Measurements from ENCODE around the gene SCFD2. TPM values are rescaled to one million over a fixed set of nuclear protein-coding genes. Genes with fewer than 3 reads are reported as not detected.

Gene SCFD2
- total and polyA plus RNA-seq, 5 donors from 2014 or later: 15.0 to 23.9 (median 16.3) TPM

DNA sequence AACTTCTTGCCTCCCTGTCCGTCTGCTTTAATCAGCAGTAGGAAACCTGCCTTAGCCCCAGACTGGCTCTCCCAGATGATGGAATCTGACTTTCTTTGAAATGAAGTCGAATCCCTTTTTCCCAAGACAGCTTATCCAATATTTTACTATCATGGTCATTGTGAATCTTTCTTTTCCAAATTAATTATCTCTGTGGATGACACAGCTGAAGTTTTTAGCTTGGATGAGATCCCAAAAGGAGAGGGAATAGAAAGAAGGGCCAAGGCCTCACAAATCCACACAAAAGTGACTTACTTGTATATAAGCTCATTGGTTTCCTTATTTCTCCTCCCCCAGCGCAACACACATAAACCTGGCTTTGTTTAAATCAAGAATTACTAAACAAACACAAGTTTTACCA, 403.1 kb downstream of the SCFD2 start:
- H3K4me3 Mint-ChIP-seq: no peak overlapping the region
- H3K36me3 Mint-ChIP-seq: peaks cover 7% of the 10 kb centered on the region
- no peak overlapping the region for H3K4me3 ChIP-seq (ENCODE audit: low read depth, low read length)
- no peak overlapping the region for H3K27ac Mint-ChIP-seq
- no peaks in the 10 kb centered on the region for H3K4me1 ChIP-seq (ENCODE audit: control insufficient read depth, insufficient read depth, low read length, poor library complexity, severe bottlenecking)
- DNase-seq (no peak), ATAC-seq (ENCODE audit: low read depth in 2 of 2) (no peak)
- H3K27me3 ChIP-seq (ENCODE audit: control insufficient read depth, insufficient read depth, low read length): no peaks in the 10 kb centered on the region
- H3K9me3 Mint-ChIP-seq: peaks cover 0 to 1% (median 0%) of the 10 kb centered on the region in 7 donors
- H3K36me3 ChIP-seq (ENCODE audit: control insufficient read depth, insufficient read depth, low read length): no peaks in the 10 kb centered on the region
- no peaks in the 10 kb centered on the region for H3K27me3 Mint-ChIP-seq
- H3K9me3 ChIP-seq (ENCODE audit: control insufficient read depth in 2 of 2, low read length in 2 of 2): no peaks in the 10 kb centered on the region
- H3K27ac ChIP-seq (ENCODE audit: insufficient read depth, low read length, poor library complexity, severe bottlenecking): no peak overlapping the region
- H3K4me1 Mint-ChIP-seq: peaks cover 0 to 4% (median 0%) of the 10 kb centered on the region in 4 donors

- Histone ChIP-seq H3K27me3 (ENCODE audit: control insufficient read depth, insufficient read depth, low read length) (no peaks in the 10 kb centered on the region), H3K27ac (ENCODE audit: insufficient read depth, low read length, poor library complexity, severe bottlenecking) (no peak overlapping the region), H3K9me3 (ENCODE audit: control insufficient read depth in 2 of 2, low read length in 2 of 2) (no peaks in the 10 kb centered on the region), H3K36me3 (ENCODE audit: control insufficient read depth, insufficient read depth, low read length) (no peaks in the 10 kb centered on the region), H3K4me1 (ENCODE audit: control insufficient read depth, insufficient read depth, low read length, poor library complexity, severe bottlenecking) (no peaks in the 10 kb centered on the region), H3K4me3 (ENCODE audit: low read depth, low read length) (no peak overlapping the region)
- no peak overlapping the region for H3K27ac Mint-ChIP-seq
- ATAC-seq (ENCODE audit: low read depth in 2 of 2): no peak
- DNase-seq: no peak
- no peaks in the 10 kb centered on the region for H3K27me3 Mint-ChIP-seq
- peaks cover 0 to 2% (median 0%) of the 10 kb centered on the region in 4 donors for H3K4me1 Mint-ChIP-seq
- no peak overlapping the region for H3K4me3 Mint-ChIP-seq
- H3K9me3 Mint-ChIP-seq: peaks cover 0 to 1% (median 0%) of the 10 kb centered on the region in 7 donors
- H3K36me3 Mint-ChIP-seq: peaks cover 7% of the 10 kb centered on the region
Observed at GRCh38 chr4:52961666-52962412, 404.0 kb downstream of the SCFD2 start.

GRCh38 chr4:52959541-52959940, 406.3 kb downstream of the SCFD2 start:
- Mint-ChIP-seq H3K4me3 (no peak overlapping the region), H3K4me1 (no peaks in the 10 kb centered on the region), H3K36me3 (peaks cover 11% of the 10 kb centered on the region), H3K27me3 (no peaks in the 10 kb centered on the region), H3K9me3 (no peaks in the 10 kb centered on the region), H3K27ac (no peak overlapping the region)
- no peaks in the 10 kb centered on the region for H3K9me3 ChIP-seq (ENCODE audit: control insufficient read depth in 2 of 2, low read length in 2 of 2)
- H3K27me3 ChIP-seq (ENCODE audit: control insufficient read depth, insufficient read depth, low read length): no peaks in the 10 kb centered on the region
- ATAC-seq (ENCODE audit: low read depth in 2 of 2) (no peak), DNase-seq (no peak)
- no peak overlapping the region for H3K27ac ChIP-seq (ENCODE audit: insufficient read depth, low read length, poor library complexity, severe bottlenecking)
- no peaks in the 10 kb centered on the region for H3K4me1 ChIP-seq (ENCODE audit: control insufficient read depth, insufficient read depth, low read length, poor library complexity, severe bottlenecking)
- H3K36me3 ChIP-seq (ENCODE audit: control insufficient read depth, insufficient read depth, low read length): no peaks in the 10 kb centered on the region
- no peak overlapping the region for H3K4me3 ChIP-seq (ENCODE audit: low read depth, low read length)

- no peak for DNase-seq
- Mint-ChIP-seq H3K27ac (no peak overlapping the region), H3K4me1 (no peaks in the 10 kb centered on the region), H3K27me3 (no peaks in the 10 kb centered on the region), H3K4me3 (no peak overlapping the region), H3K36me3 (peaks cover 17% of the 10 kb centered on the region), H3K9me3 (no peaks in the 10 kb centered on the region)
- Histone ChIP-seq H3K27ac (ENCODE audit: insufficient read depth, low read length, poor library complexity, severe bottlenecking) (no peak overlapping the region), H3K27me3 (ENCODE audit: control insufficient read depth, insufficient read depth, low read length) (no peaks in the 10 kb centered on the region), H3K9me3 (ENCODE audit: control insufficient read depth in 2 of 2, low read length in 2 of 2) (no peaks in the 10 kb centered on the region), H3K36me3 (ENCODE audit: control insufficient read depth, insufficient read depth, low read length) (no peaks in the 10 kb centered on the region), H3K4me1 (ENCODE audit: control insufficient read depth, insufficient read depth, low read length, poor library complexity, severe bottlenecking) (no peaks in the 10 kb centered on the region), H3K4me3 (ENCODE audit: low read depth, low read length) (no peak overlapping the region)
- no peak for ATAC-seq (ENCODE audit: low read depth in 2 of 2)
Observed at GRCh38 chr4:52957835-52958631, 407.8 kb downstream of the SCFD2 start.

- no peaks in the 10 kb centered on the region for H3K9me3 Mint-ChIP-seq
- H3K27me3 Mint-ChIP-seq: no peaks in the 10 kb centered on the region
- ATAC-seq (ENCODE audit: low read depth in 2 of 2) (no peak), DNase-seq (no peak)
- peaks cover 20% of the 10 kb centered on the region for H3K36me3 Mint-ChIP-seq
- no peak overlapping the region for H3K4me3 ChIP-seq (ENCODE audit: low read depth, low read length)
- H3K4me1 ChIP-seq (ENCODE audit: control insufficient read depth, insufficient read depth, low read length, poor library complexity, severe bottlenecking): no peaks in the 10 kb centered on the region
- no peaks in the 10 kb centered on the region for H3K36me3 ChIP-seq (ENCODE audit: control insufficient read depth, insufficient read depth, low read length)
- H3K27ac ChIP-seq (ENCODE audit: insufficient read depth, low read length, poor library complexity, severe bottlenecking): no peak overlapping the region
- no peaks in the 10 kb centered on the region for H3K27me3 ChIP-seq (ENCODE audit: control insufficient read depth, insufficient read depth, low read length)
- H3K4me3 Mint-ChIP-seq: no peak overlapping the region
- no peak overlapping the region for H3K27ac Mint-ChIP-seq
- no peaks in the 10 kb centered on the region for H3K9me3 ChIP-seq (ENCODE audit: control insufficient read depth in 2 of 2, low read length in 2 of 2)
- H3K4me1 Mint-ChIP-seq: no peaks in the 10 kb centered on the region
Observed at GRCh38 chr4:52957220-52957686, 408.6 kb downstream of the SCFD2 start.

GRCh38 chr4:52956691-52957090, 409.2 kb downstream of the SCFD2 start:
- Mint-ChIP-seq H3K27ac (peak overlapping the region in 1 of 3 donors; percentile 85), H3K9me3 (no peaks in the 10 kb centered on the region), H3K4me1 (no peaks in the 10 kb centered on the region), H3K36me3 (peaks cover 20% of the 10 kb centered on the region), H3K4me3 (no peak overlapping the region), H3K27me3 (no peaks in the 10 kb centered on the region)
- H3K27ac ChIP-seq (ENCODE audit: insufficient read depth, low read length, poor library complexity, severe bottlenecking): no peak overlapping the region
- DNase-seq (no peak), ATAC-seq (ENCODE audit: low read depth in 2 of 2) (no peak)
- H3K4me1 ChIP-seq (ENCODE audit: control insufficient read depth, insufficient read depth, low read length, poor library complexity, severe bottlenecking): no peaks in the 10 kb centered on the region
- H3K36me3 ChIP-seq (ENCODE audit: control insufficient read depth, insufficient read depth, low read length): no peaks in the 10 kb centered on the region
- H3K27me3 ChIP-seq (ENCODE audit: control insufficient read depth, insufficient read depth, low read length): no peaks in the 10 kb centered on the region
- H3K9me3 ChIP-seq (ENCODE audit: control insufficient read depth in 2 of 2, low read length in 2 of 2): no peaks in the 10 kb centered on the region
- H3K4me3 ChIP-seq (ENCODE audit: low read depth, low read length): no peak overlapping the region

DNA sequence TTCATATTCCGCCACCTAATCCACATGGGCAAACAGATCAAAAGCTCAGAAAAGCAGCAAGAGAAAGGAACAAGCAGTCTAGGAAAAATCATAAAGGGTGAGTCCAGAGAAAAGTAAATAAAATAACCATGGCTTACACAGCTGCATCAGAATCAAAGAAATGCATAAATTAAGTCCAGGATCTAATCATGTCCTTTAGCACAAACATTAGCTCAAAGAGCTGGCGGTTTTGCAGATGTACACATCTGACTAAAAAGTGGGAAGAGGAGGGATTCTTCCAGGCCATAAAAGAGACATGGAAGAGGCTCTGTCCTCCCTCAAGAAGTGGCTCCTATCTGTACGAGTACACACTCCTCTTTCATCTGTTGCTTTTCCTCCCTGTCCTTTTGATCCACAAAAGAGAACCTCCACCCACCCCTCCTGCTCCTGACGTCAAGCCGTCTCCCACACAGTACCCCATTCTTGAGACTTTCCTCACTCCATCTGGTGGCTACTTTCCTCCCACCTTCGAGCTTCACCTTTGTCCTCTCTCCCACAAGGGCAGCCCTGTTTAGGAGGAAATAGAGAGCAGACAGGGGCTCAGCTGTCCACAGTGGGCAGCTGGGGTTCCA, 411.2 kb downstream of the SCFD2 start:
- Mint-ChIP-seq H3K27ac (no peak overlapping the region), H3K36me3 (peaks cover 24% of the 10 kb centered on the region), H3K4me3 (no peak overlapping the region), H3K4me1 (no peaks in the 10 kb centered on the region), H3K27me3 (no peaks in the 10 kb centered on the region), H3K9me3 (no peaks in the 10 kb centered on the region)
- no peaks in the 10 kb centered on the region for H3K4me1 ChIP-seq (ENCODE audit: control insufficient read depth, insufficient read depth, low read length, poor library complexity, severe bottlenecking)
- ATAC-seq (ENCODE audit: low read depth in 2 of 2): no peak
- DNase-seq: no peak
- no peak overlapping the region for H3K27ac ChIP-seq (ENCODE audit: insufficient read depth, low read length, poor library complexity, severe bottlenecking)
- no peak overlapping the region for H3K4me3 ChIP-seq (ENCODE audit: low read depth, low read length)
- H3K36me3 ChIP-seq (ENCODE audit: control insufficient read depth, insufficient read depth, low read length): no peaks in the 10 kb centered on the region
- no peaks in the 10 kb centered on the region for H3K9me3 ChIP-seq (ENCODE audit: control insufficient read depth in 2 of 2, low read length in 2 of 2)
- H3K27me3 ChIP-seq (ENCODE audit: control insufficient read depth, insufficient read depth, low read length): no peaks in the 10 kb centered on the region

All from CD4-positive, CD25-positive, alpha-beta regulatory T cell (primary cell).